IMR-90 (cell line): Measurements from ENCODE around the gene ZNF732.

Source experiments
- CEBPB ChIP-seq: IDR thresholded peaks from 2 replicates; pipeline ENCODE4 v1.6.1; 2012; ENCODE audit warnings: low read depth, low read length, improper control_type of control experiment
- MAFK ChIP-seq: IDR thresholded peaks from 2 replicates; pipeline ENCODE4 v1.6.1; 2012; ENCODE audit warnings: low read depth, low read length, improper control_type of control experiment
- POLR2A ChIP-seq: IDR thresholded peaks from 2 replicates; pipeline ENCODE4 v1.6.1; 2012; ENCODE audit warnings: mild to moderate bottlenecking, low read depth, low read length
- RAD21 ChIP-seq: IDR thresholded peaks from 2 replicates; pipeline ENCODE4 v1.6.1; 2012; ENCODE audit warnings: low read length, improper control_type of control experiment
- TF ChIP-seq, protein P1 (sequence below): conservative IDR thresholded peaks from 2 replicates; pipeline ENCODE4 v1.5.1; 2012; ENCODE audit warnings: mild to moderate bottlenecking, low read depth, low read length, improper control_type of control experiment

DNA sequence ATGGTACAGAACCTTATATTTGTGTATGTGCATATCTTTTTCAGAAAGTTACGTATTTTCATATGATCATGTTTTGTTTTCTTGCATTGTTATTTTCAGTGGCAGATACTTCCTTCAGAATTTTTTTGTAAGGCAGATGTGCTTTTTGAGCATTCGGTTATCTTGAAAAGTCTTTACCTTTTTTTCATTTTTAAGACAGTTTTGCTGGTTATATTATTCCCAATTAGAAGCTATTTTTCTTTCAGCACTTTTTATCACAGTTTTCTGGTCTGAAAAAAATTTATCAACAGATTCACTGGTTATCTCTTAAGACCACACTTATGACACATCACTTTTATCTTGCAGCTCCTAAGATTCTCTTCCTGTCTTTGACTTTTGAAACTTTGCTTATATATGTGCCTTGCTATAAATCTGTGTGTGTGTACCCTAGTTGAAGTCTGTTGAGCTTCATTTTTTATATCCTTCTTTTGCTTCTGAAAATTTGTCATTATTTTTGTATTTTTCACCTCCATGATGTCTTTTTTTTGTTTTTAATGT, 53.1 kb downstream of the ZNF732 start:
- TF ChIP-seq, protein P1, sequence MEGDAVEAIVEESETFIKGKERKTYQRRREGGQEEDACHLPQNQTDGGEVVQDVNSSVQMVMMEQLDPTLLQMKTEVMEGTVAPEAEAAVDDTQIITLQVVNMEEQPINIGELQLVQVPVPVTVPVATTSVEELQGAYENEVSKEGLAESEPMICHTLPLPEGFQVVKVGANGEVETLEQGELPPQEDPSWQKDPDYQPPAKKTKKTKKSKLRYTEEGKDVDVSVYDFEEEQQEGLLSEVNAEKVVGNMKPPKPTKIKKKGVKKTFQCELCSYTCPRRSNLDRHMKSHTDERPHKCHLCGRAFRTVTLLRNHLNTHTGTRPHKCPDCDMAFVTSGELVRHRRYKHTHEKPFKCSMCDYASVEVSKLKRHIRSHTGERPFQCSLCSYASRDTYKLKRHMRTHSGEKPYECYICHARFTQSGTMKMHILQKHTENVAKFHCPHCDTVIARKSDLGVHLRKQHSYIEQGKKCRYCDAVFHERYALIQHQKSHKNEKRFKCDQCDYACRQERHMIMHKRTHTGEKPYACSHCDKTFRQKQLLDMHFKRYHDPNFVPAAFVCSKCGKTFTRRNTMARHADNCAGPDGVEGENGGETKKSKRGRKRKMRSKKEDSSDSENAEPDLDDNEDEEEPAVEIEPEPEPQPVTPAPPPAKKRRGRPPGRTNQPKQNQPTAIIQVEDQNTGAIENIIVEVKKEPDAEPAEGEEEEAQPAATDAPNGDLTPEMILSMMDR, result no peak
- TF ChIP-seq POLR2A (no peak), RAD21 (no peak), CEBPB (no peak), MAFK (no peak)
